Stimulated activated CD8-positive, alpha-beta memory T cell treated with anti-CD3 and anti-CD28 coated beads, Interleukin-4, amount 100 ng/mL, for 1 hour (primary cell): ENCODE measurements around the gene GIMAP6.
"Not testable (repeated sequence)": the region's sequence is repeated elsewhere in the genome, so short reads cannot be mapped to it uniquely, and the experiment has no call there.

Experiments
- DNase-seq, 2 donors: peaks; one replicate each; pipeline ENCODE4 v3.0.0-alpha.2; 2020; ENCODE audit warnings: low read depth in 2 of 2, low spot score in 1 of 2

The GIMAP6 gene

GRCh38 chr7:150645259-150646020, 13.3 kb upstream of the GIMAP6 start:
- DNase-seq = no peak

GRCh38 chr7:150642926-150643325, 10.7 kb upstream of the GIMAP6 start:
- no peak for DNase-seq

- no peak for DNase-seq
These were observed 9.7 kb upstream of the GIMAP6 start for GRCh38 chr7:150641854-150642253.

- DNase-seq = no peak
These were observed 1.7 kb upstream of the GIMAP6 start for GRCh38 chr7:150633926-150634325.

- DNase-seq = peak in 1 of 2 donors; percentile 29
These were observed 930 bp downstream of the GIMAP6 start for GRCh38 chr7:150631084-150631826.

GRCh38 chr7:150629347-150629746, 2.8 kb downstream of the GIMAP6 start:
- no peak for DNase-seq

- DNase-seq = no peak
These were observed 4.2 kb downstream of the GIMAP6 start for GRCh38 chr7:150627959-150628358.

- no peak for DNase-seq
These were observed 5.5 kb downstream of the GIMAP6 start for GRCh38 chr7:150626696-150627095.

GRCh38 chr7:150621376-150621775, 10.8 kb downstream of the GIMAP6 start:
- DNase-seq = no peak

- DNase-seq = no peak
These were observed 11.4 kb downstream of the GIMAP6 start for GRCh38 chr7:150620617-150621371.

GRCh38 chr7:150620061-150620460, 12.1 kb downstream of the GIMAP6 start:
- no peak for DNase-seq

GRCh38 chr7:150615221-150615755, 16.9 kb downstream of the GIMAP6 start:
- not testable (repeated sequence) for DNase-seq

GRCh38 chr7:150614426-150614825, 17.8 kb downstream of the GIMAP6 start:
- not testable (repeated sequence) for DNase-seq

GRCh38 chr7:150613880-150614279, 18.3 kb downstream of the GIMAP6 start:
- no peak for DNase-seq

GRCh38 chr7:150612925-150613324, 19.3 kb downstream of the GIMAP6 start:
- no peak for DNase-seq

GRCh38 chr7:150610233-150610632, 22.0 kb downstream of the GIMAP6 start:
- DNase-seq = no peak

- not testable (repeated sequence) for DNase-seq
These were observed 28.6 kb downstream of the GIMAP6 start for GRCh38 chr7:150603600-150603999.

GRCh38 chr7:150595361-150595760, 36.8 kb downstream of the GIMAP6 start:
- DNase-seq = no peak

- DNase-seq = no peak
These were observed 37.4 kb downstream of the GIMAP6 start for GRCh38 chr7:150594805-150595204.

- DNase-seq = no peak
These were observed 44.6 kb downstream of the GIMAP6 start for GRCh38 chr7:150587551-150587950.

- no peak for DNase-seq
These were observed 45.4 kb downstream of the GIMAP6 start for GRCh38 chr7:150586785-150587152.
